GM10847 (cell line): ENCODE results near the gene PAX2.

Experiments used
- POLR2A ChIP-seq: IDR thresholded peaks from 2 replicates; pipeline ENCODE4 v1.6.1; 2011; ENCODE audit not compliant: insufficient read length; ENCODE audit errors: extremely low read depth

PAX2 gene

GRCh38 chr10:100741378-100742075 lies 3.9 kb upstream of the PAX2 start:
- no peak for TF ChIP-seq POLR2A

DNA sequence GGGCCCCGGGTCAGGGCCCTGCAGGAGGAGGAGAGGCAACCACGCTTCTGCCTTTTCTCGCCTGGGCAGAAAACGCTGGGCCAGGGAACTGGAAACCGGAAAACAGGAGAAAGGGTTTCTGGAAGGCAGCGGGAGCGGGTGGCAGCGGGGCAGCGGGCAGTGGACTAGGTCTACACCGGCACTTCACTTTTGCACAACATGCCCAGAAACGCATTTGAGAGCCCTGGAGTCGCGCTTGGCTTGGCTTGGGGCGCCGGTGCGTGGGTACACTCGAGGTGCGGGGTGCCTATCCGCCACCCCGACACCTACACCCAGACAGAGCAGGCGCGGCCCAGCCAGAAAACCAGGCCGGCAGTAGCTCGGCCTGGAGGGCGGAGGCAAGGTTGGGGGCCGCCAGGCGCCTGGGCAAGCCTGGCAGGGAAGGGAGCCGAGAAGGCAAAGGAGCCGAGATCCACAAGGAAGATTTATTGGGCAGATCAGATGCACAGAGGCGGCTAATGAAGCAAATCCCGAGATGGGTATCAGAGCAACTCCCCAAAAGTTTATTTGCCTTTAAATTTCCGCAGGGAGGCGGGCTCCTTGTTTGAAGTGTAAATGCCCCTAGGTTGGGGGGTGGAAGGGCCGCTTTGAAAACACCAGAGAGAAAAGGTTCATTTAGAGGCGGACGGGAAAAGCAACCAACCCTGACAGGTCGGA lies 3.2 kb upstream of the PAX2 start:
- TF ChIP-seq POLR2A: no peak

DNA sequence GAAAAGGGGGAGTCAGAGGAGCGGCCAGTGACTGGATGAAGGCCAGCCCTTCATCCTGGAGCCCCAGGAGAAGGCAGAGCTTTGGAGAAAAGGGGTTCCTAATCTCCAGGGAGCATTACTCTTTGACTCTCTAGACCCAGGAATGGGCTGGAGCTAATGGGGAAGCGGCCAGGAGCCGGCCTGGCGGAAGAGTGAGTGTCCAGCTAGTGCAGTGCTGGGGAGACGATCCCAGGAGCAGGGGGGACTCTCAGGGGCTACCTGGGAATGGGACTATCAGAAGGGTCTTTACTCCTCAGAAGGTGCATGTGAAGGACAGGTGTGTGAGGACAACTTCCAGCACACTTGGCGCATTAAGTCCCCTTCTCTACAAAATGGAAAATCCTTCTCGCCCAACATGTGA lies 2.4 kb upstream of the PAX2 start:
- TF ChIP-seq POLR2A: no peak

GRCh38 chr10:100743626-100744135 lies 1.7 kb upstream of the PAX2 start:
- no peak for TF ChIP-seq POLR2A

DNA sequence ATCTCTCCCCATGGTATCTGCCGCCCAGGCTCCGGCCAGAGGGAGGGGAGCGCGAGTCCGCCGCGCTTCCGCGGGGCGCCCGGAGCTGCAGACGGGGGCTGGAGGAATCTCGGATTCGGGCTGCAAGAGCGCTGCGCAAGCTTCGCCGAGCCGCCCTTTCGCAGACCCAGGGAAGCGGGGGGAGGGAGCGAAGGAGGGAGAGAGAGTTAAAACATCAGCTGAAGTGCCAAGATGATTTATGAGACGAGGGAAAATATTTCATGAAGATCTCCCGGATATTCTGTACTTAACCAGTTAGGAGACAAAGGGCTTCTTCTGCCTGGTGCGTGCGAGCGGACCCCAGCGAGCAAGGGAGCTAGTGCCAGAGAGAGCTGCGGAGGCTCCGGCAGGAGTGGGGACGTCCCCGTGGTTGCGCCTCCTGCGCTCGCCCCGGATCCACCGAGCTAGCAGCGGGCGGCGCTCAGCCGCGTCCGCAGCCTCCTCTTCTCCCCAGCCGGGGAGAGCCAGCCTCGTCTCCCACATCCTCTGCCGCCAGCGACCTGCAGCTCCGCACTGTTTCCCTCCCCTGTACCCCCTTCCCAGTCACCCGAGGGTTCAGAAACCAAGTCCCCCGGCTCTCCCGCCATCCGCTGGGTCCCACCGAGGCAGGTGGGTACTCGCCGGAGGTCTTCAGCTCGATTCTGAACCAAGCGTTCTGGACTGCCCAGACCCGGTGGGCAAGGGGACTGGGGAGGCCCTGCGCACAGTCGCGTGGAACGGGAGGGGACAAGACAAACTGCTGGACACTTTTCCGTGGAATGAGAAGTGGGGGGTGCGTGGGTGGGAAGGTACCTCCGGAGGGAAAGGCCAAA lies 1.0 kb upstream of the PAX2 start:
- TF ChIP-seq POLR2A: no peak

DNA sequence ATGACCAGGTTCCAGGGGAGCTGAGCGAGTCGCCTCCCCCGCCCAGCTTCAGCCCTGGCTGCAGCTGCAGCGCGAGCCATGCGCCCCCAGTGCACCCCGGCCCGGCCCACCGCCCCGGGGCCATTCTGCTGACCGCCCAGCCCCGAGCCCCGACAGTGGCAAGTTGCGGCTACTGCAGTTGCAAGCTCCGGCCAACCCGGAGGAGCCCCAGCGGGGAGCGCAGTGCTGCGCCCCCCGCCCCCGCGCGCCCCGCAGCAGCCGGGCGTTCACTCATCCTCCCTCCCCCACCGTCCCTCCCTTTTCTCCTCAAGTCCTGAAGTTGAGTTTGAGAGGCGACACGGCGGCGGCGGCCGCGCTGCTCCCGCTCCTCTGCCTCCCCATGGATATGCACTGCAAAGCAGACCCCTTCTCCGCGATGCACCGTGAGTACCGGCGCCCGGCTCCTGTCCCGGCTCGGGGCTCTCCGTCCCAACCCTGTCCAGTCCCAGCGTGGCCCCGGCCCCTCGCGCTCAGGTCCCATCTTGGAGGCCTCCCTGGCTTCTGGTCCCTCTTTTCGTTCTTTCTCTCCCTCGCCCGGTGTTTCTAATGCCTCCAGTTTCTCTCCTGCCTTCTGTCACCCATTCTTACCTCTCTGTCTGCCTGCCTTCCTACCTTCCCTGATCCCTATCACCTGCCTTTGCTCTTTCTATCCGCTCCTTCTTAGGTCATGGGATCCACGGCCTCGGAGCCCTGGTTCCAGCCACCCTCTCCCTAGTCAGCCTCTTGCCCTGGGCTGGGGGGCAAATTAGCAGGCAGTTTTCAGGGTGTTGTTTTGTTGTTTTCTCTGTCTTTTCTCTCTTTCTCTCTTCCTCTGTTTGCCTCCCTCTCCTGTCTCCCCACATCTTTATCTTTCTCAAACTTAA lies 751 bp downstream of the PAX2 start:
- TF ChIP-seq POLR2A: no peak

DNA sequence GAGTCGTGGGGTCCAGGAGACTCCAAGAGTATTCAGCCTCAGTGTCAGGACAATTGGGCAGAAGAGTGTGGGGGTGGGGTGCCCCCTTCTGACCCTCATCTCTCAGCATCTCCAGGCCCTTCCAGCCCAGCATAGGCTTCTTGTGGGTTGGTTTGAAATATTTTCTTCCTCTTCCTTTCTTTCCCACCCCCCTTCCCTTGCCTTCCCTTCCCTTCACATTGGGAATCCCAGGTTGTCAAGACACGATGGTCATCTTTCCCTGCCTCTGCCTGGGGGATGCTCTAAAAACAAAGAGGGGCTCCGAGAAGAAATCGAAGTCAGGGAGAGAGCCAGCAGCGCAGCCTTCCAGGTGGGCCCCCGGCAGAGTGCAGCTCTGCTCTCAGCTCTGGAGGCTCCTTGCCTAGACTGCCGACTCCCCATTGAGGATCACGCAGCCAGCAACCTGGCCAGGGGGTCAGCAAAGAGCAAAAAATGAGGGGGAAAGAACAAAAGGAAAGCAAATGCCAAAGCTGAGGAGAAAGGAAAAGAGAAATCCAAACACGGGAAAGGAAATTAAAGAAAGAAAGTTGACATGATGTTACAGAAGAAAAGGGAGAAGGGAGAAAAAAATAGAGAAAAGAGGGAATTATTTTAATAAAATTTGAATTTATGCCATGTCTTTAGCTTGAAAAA lies 1.5 kb downstream of the PAX2 start:
- no peak for TF ChIP-seq POLR2A

DNA sequence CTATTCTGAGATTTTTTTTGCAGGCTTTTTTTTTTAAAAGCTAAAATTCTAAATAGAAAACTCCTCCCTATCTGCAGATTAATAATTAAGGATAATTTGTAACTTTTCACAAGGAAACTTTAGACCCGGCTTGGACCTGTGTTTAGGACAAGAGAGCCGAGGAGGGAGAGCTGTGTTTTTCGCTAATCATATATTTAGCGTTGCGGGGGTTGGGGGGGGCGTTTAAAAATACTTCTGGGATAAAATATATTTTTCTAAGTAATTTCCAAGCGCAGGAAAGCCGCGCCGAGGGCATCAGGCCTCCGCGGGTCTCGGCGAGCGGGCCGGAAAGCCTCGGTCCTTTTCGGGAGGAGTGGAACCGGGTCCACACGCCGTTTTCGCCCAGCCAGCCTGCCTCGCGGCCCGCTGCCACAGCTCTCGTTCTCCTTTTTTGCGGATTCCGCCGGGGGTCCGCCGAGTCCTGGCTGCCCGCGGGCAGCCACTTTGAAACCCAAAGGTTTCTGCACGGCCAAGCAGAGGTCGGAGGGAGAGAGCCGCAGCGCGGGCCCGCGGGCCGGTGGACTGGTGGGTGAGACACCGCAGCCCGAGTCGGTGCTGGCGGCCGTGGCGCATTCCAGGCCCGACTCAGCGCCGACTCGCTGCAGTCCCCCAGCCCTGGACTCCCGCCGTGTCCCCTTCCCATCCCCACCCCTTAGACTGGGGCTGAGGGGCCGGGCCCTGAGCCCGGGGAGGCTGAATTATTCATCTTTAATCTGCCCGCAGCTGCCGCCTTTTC lies 2.3 kb downstream of the PAX2 start:
- TF ChIP-seq POLR2A: no peak

DNA sequence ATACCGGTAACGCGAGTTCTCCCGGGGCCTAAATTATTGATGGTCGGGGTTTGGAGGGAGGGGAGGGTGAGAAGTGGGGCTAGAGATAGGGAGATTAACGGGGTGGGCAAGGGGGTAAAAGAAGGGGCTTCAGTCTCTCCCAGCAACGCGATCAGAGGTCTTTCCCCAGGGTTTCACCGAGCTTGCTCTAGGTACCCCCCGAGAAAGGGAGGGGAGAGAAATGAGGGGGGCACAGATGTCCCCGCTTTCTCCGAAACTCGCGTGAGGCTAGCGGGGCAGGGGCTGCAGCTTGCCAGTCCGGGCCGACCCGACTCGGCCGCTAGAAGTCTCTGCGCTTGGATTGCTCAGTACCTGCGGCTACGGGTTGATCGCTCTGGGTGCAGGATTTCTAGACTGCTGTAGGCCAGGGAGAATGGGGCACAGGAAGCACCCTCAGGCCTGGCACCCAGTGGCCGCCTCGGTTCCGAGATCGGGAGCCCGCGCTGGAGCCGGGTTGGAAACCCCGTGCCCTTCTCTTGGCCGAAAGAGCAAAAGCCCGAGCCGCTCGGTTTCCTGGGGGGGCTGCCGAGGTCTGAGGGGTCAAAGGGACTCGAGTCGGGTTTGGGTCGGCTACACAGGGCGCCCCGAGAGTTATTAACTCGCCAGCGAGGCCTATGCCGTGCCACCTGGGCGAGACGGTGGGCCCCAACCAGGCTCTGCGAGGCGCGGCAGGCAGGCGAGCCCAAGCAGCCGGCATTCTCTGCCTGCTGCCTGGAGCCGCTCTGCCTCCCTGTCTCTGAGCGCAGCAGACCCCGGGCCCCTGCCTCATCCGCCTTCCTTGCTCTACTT lies 3.1 kb downstream of the PAX2 start:
- TF ChIP-seq POLR2A: no peak

- TF ChIP-seq POLR2A: no peak
Observed at GRCh38 chr10:100749059-100749308, 3.6 kb downstream of the PAX2 start.

- no peak for TF ChIP-seq POLR2A
Observed at GRCh38 chr10:100749309-100750217, 4.2 kb downstream of the PAX2 start.
